ENCODE results near the gene TNFRSF1A.

Gene TNFRSF1A

GRCh38 chr12:6341417-6342139 is at the start of gene TNFRSF1A:
Gene TNFRSF1A, minus strand, starts transcription at chr12:6342076. Its CDS starts 262 bp downstream, at chr12:6341814.
- H3K4me3 ChIP-seq (ENCODE audit: low read depth, low read length), result peak within 1 kb of the TSS; percentile 92
- DNase-seq (ENCODE audit: low read depth), result no peak
- no peak for TF ChIP-seq CTCF (IDR thresholded peaks at IDR 0.05; ENCODE audit: control insufficient read depth, extremely low read depth, insufficient read depth)

DNA sequence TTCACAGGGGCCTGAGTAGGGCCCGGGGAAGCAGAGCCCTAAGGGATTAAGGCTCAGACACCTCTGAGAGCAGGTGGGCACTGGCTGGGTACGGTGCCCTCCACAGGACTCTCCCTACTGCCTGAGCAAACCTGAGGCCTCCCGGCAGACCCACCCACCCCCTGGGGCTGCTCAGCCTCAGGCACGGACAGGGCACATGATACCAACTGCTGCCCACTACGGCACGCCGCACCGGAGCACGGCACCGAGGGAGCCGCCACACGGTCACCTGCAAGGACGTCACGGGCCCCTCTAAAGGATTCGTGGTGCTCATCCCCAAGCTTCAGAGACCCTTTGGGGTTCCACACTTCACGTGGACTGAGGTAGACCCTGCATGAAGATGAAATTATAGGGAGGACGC is 49.1 kb upstream of the TNFRSF1A start:
- no peak for DNase-seq (ENCODE audit: low read depth)
- no peak overlapping the region for H3K4me3 ChIP-seq (ENCODE audit: low read depth, low read length)
- TF ChIP-seq CTCF (IDR thresholded peaks at IDR 0.05; ENCODE audit: control insufficient read depth, extremely low read depth, insufficient read depth), result no peak

DNA sequence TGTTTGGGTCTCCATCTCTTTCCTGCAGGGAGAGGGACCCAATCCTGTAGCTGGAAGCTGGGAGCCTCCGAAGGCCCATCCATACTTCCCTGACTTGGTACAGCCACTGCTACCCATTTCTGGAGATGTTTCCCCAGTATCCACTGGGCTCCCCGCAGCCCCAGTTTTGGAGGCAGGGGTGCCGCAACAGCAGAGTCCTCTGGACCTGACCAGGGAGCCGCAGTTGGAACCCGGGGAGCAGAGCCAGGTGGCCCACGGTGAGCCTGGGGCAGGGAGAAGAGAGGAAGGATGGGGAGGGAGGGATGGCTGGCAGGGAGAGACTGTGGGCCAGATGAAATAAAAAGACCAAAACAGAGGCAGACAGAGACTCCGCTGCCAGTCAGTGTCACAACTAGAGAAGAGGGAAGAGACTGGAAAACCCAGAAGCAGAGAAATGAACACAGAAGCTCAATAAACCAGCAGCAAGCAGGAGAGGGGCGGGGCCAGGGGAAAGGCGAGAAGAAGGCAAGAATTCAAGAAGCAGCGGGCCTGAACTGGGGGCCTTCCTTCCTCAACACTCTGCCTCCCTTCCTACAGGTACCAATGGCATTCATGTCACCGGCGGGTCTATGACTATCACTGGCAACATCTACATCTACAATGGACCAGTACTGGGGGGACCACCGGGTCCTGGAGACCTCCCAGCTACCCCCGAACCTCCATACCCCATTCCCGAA is 48.4 kb upstream of the TNFRSF1A start:
- DNase-seq (ENCODE audit: low read depth), result no peak
- H3K4me3 ChIP-seq (ENCODE audit: low read depth, low read length), result no peak overlapping the region
- TF ChIP-seq CTCF (IDR thresholded peaks at IDR 0.05; ENCODE audit: control insufficient read depth, extremely low read depth, insufficient read depth), result no peak

DNA sequence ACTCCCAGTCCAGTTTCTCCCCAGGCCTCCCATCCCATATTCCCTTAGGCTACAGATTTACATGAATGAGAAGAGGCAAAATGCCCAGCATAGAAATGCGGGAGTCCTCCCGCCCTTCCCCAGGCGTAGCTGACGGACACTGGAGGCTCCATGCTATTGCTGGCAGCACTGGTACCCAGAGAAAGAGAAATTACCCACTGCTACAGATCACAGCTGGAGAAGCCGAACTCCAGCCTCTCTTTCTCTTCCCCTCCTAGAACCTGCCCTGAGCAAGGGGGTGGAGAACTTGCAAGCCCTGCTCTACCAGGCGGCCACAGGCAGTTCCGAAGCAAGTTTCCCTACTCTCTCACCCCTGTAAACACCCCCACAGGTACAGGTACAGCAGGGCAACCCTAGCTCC is 45.7 kb upstream of the TNFRSF1A start:
- H3K4me3 ChIP-seq (ENCODE audit: low read depth, low read length), result no peak overlapping the region
- no peak for DNase-seq (ENCODE audit: low read depth)
- TF ChIP-seq CTCF (IDR thresholded peaks at IDR 0.05; ENCODE audit: control insufficient read depth, extremely low read depth, insufficient read depth), result no peak

DNA sequence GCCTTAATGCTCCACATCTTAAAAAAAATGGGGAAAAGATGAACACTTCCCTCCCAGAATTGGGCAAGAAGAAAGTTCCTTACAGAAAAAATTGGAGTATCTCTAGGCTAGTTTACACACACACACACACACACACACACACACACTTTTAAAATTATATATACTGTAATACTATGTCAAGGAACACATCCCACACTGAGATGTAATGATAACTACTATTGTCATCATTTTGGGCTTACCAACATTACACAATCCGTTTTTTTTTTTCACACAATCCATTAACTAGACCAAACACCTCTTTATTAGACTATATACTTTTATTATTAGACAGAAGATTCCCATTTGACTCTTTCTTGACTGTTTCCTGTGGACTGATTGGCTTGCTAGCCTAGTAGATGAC is 44.6 kb upstream of the TNFRSF1A start:
- no peak for TF ChIP-seq CTCF (IDR thresholded peaks at IDR 0.05; ENCODE audit: control insufficient read depth, extremely low read depth, insufficient read depth)
- no peak for DNase-seq (ENCODE audit: low read depth)
- H3K4me3 ChIP-seq (ENCODE audit: low read depth, low read length), result no peak overlapping the region

GRCh38 chr12:6386038-6386437 is 44.2 kb upstream of the TNFRSF1A start:
- no peak overlapping the region for H3K4me3 ChIP-seq (ENCODE audit: low read depth, low read length)
- TF ChIP-seq CTCF (IDR thresholded peaks at IDR 0.05; ENCODE audit: control insufficient read depth, extremely low read depth, insufficient read depth), result no peak
- DNase-seq (ENCODE audit: low read depth), result no peak

All from LNCaP clone FGC (cell line).